ENCODE measurements around the gene IQCM. TPM values are rescaled to one million over a fixed set of nuclear protein-coding genes. Genes with fewer than 3 reads are reported as not detected.

The IQCM gene
- total and polyA plus RNA-seq, 2 donors (not counting 3 experiments of a cell fraction or from before 2014, with no cell fraction given) = not detected

- DNase-seq (ENCODE audit: low read depth, low spot score) (no peak), FAIRE-seq (no peak)
- H3K36me3 ChIP-seq (ENCODE audit: control insufficient read depth in 2 of 2, extremely low read depth in 1 of 2, insufficient read depth in 2 of 2, low read length in 2 of 2) = no peaks in the 10 kb centered on the region
- TF ChIP-seq MYC (IDR thresholded peaks at IDR 0.05; ENCODE audit: low read depth, low read length) = no peak
- no peak for TF ChIP-seq JUN (IDR thresholded peaks at IDR 0.05; ENCODE audit: borderline replicate concordance, insufficient read depth, insufficient read length, low read depth)
- TF ChIP-seq FOS (IDR thresholded peaks at IDR 0.05; ENCODE audit: borderline replicate concordance, insufficient read depth, low read length) = no peak
- no peak for TF ChIP-seq MAX (IDR thresholded peaks at IDR 0.05; ENCODE audit: insufficient read depth, insufficient read length)
- TF ChIP-seq GATA2 (IDR thresholded peaks at IDR 0.05; ENCODE audit: insufficient read depth, insufficient read length, low read depth, low read length) = no peak
- no peak for TF ChIP-seq EZH2 (IDR thresholded peaks at IDR 0.05; ENCODE audit: borderline replicate concordance, low read depth, low read length, severe bottlenecking)
- TF ChIP-seq CTCF (IDR thresholded peaks at IDR 0.05; ENCODE audit: extremely low read depth in 1 of 2, insufficient read depth in 1 of 2, low read depth in 1 of 2, low read length in 2 of 2) = no peak
- no peak for TF ChIP-seq POLR2A (IDR thresholded peaks at IDR 0.05; ENCODE audit: low read depth, low read length)
- TF ChIP-seq POLR2AphosphoS5 (IDR thresholded peaks at IDR 0.05; ENCODE audit: insufficient read depth, low read depth, low read length) = no peak
- no peaks in the 10 kb centered on the region for H4K20me1 ChIP-seq (replicated peaks; ENCODE audit: control insufficient read depth, extremely low read depth, insufficient read depth, low read length)
- no peak overlapping the region for H3K4me3 ChIP-seq (replicated peaks in 1 of 3; ENCODE audit: insufficient read depth in 1 of 3, low read depth in 1 of 3, low read length in 3 of 3)
- dilution Hi-C loops (cut with MboI; ENCODE audit: extremely low pct_ligation_motif_present, low sequenced_read_pairs) = no loop called here
- H3K9ac ChIP-seq (replicated peaks; ENCODE audit: extremely low read depth, insufficient read depth, low read length) = no peak overlapping the region
- intact Hi-C loops (cut with micrococcal nuclease) = no loop called here
- H3K27ac ChIP-seq (ENCODE audit: insufficient read depth, low read depth, low read length) = no peak overlapping the region
- POLR2A ChIA-PET = no interaction called here
- BruUV-seq (replicated peaks) = no TSS peak
- CTCF ChIA-PET = no interaction called here
- H3K9me1 ChIP-seq (replicated peaks; ENCODE audit: control insufficient read depth, extremely low read depth, insufficient read depth, low read length) = no peaks in the 10 kb centered on the region
- H3K4me2 ChIP-seq (ENCODE audit: insufficient read depth, low read length) = no peak overlapping the region
- H2AFZ ChIP-seq (ENCODE audit: low read depth, low read length) = no peak overlapping the region
- no peaks in the 10 kb centered on the region for H3K79me2 ChIP-seq (ENCODE audit: control insufficient read depth, insufficient read depth, low read length)
- peaks cover 2% of the 10 kb centered on the region for H3K9me3 ChIP-seq (replicated peaks; ENCODE audit: control insufficient read depth, insufficient read depth, low read length)
- no peaks in the 10 kb centered on the region for H3K27me3 ChIP-seq (ENCODE audit: control insufficient read depth in 2 of 2, insufficient read depth in 2 of 2, low read length in 2 of 2)
- H3K4me1 ChIP-seq (ENCODE audit: control insufficient read depth, extremely low read depth, insufficient read depth, low read length) = no peaks in the 10 kb centered on the region
These were observed 210.8 kb downstream of the IQCM start for GRCh38 chr4:149604827-149605226.
